HEK293T (cell line): ENCODE data around the gene DHRS12.

Experiments
- CTBP1 ChIP-seq: fragments of 450-650 bp; IDR thresholded peaks from 2 replicates; pipeline ENCODE4 v1.6.1; 2016; ENCODE audit warnings: borderline replicate concordance
- HDGF ChIP-seq: fragments of 450-650 bp; IDR thresholded peaks from 2 replicates; pipeline ENCODE4 v1.6.1; 2017; ENCODE audit warnings: antibody characterized with exemption, borderline replicate concordance
- SP1 ChIP-seq: fragments of 450-650 bp; IDR thresholded peaks from 2 replicates; pipeline ENCODE4 v1.6.1; 2017
- TARDBP ChIP-seq: fragments of 450-650 bp; IDR thresholded peaks from 2 replicates; pipeline ENCODE4 v1.6.1; 2016
- TF ChIP-seq, protein P1 (sequence below): fragments of 450-650 bp; IDR thresholded peaks from 2 replicates; pipeline ENCODE4 v1.6.1; 2016

DNA sequence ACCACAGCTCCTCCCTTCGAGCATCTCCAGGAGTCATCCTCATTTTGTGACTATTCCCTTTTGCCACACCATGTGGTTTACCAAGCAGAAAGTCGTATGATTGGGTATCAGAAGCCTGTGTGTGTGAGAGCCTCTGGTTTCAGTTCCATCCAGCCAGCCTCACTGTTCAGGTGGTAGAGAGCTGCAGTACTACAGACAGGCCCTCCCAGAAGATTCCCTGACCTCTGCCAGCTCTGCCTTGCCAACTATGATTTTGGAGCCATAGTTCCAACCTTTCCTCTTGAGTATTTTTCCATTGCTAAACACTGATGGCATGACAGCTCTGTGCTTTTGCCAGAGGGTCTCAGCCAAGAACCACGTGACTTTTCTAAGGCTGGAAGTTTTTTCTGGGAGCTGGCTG is 82.5 kb downstream of the DHRS12 start:
- TF ChIP-seq TARDBP, result no peak
- no peak for TF ChIP-seq HDGF
- TF ChIP-seq CTBP1, result no peak
- TF ChIP-seq, protein P1, sequence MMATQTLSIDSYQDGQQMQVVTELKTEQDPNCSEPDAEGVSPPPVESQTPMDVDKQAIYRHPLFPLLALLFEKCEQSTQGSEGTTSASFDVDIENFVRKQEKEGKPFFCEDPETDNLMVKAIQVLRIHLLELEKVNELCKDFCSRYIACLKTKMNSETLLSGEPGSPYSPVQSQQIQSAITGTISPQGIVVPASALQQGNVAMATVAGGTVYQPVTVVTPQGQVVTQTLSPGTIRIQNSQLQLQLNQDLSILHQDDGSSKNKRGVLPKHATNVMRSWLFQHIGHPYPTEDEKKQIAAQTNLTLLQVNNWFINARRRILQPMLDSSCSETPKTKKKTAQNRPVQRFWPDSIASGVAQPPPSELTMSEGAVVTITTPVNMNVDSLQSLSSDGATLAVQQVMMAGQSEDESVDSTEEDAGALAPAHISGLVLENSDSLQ, result no peak
- TF ChIP-seq SP1, result no peak
